ENCODE data around the gene SOX11.
"Not testable (repeated sequence)": the region's sequence is repeated elsewhere in the genome, so short reads cannot be mapped to it uniquely, and the experiment has no call there.

SOX11 gene

GRCh38 chr2:5691985-5692529 lies at the start of gene SOX11:
Gene SOX11, plus strand, starts transcription at chr2:5692384. Its CDS starts 338 bp downstream, at chr2:5692722.
- no peak for DNase-seq

DNA sequence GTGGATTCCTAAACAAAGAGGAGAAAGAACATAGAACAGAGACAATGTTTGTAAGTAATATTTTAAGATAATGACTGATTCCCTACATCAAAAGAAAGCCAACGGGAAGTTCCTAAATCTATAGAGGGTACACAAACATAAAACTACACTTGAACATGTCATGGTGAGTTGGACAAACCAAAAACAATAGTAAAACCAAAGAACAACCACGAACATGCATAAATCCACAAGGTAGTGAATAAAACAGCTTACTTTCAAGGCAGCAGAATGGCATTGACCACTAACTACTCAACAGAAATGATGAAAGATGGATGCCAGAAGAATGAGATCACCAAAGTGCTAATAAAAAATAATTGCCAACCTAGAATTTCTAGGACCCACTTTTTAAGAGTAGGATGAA lies 39.5 kb upstream of the SOX11 start:
- DNase-seq: not testable (repeated sequence)

GRCh38 chr2:5653756-5654155 lies 38.4 kb upstream of the SOX11 start:
- not testable (repeated sequence) for DNase-seq

DNA sequence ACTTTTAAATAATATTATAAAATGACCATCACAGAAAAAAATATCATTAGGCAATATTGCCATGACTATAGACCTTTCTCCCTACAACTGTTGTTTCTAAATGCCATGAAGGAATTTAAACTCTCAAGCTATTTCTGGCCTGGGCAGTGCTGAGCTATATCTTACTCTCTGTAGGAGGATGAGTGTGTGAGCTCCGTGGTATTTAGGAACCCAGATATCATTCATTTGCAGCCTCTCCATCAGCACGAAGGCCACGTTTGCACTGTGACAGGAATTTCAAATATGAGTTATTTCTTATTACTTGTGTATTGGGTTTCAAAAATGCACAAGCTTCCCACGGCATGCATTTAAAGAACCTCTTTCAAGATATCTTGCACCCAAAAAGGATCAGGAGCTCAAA lies 35.0 kb upstream of the SOX11 start:
- DNase-seq: no peak

- no peak for DNase-seq
Observed at GRCh38 chr2:5660591-5660990, 31.6 kb upstream of the SOX11 start.

- DNase-seq: no peak
Observed at GRCh38 chr2:5661362-5661761, 30.8 kb upstream of the SOX11 start.

DNA sequence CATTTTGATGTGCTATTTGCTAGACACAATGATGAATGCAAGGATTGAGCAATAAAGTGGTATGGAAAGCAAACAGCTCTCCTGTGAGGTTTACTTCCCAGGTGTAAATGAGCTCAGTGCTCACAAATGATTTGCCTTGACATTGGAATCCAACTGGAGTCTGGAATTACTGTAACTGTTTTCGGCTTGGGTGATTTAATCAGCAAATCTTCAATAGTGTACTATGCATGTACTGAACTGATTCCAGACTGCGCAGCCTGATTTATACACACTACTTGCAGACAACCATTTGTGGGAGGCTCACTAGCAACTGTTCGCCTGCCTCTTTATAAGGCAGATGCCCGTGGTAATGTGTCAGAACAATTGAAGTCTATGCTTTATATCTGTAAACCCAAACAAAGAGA lies 27.9 kb upstream of the SOX11 start:
- no peak for DNase-seq

GRCh38 chr2:5665066-5665465 lies 27.1 kb upstream of the SOX11 start:
- no peak for DNase-seq

GRCh38 chr2:5666798-5667197 lies 25.4 kb upstream of the SOX11 start:
- DNase-seq: no peak

GRCh38 chr2:5667655-5668054 lies 24.5 kb upstream of the SOX11 start:
- DNase-seq: not testable (repeated sequence)

DNA sequence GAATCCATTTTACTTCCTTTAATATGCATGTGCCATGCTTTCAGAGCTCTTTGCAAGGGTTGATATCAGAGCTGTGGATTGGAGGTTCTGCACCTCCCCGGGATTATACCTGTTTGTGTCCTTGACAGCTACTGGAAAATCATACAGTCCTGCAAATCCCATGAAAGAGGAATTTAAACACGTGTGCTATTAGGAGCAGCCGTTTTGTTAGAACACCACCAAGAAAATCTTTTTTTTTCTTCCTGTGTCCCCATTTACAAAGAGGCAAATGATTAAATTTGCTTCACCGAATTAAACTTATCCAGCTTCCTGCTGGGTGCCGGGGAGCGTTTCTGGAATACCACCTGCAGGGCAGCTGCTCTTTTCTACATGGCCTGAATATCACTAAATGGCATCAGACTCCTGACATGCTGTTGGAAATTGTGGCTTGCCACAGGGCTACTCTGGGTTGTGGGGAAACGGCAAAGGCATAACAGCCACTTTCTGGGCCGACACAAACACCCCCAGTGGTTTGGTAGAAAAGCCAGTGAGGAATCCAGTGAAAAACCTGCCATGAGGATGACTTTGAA lies 23.4 kb upstream of the SOX11 start:
- DNase-seq: no peak

DNA sequence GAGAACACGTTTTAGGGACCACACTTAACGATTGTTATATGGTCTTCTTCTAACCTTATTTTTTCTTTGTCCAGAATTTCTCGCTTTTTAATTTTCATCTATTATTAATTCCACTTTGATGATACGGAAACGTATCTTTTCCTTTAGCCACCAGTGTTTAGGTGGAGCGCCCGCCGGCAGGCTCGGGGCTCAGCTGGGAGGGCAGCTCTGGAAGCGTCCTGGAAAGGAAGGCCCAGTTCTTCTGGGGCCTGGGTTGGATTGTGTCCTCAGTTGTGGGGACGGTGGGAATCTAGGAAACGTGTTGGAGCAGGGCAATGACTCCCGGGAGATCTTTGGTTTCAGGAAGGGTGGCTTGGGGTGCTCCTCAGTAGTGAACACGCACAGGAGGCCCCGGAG lies 19.4 kb upstream of the SOX11 start:
- no peak for DNase-seq

- DNase-seq: no peak
Observed at GRCh38 chr2:5673145-5674025, 18.8 kb upstream of the SOX11 start.

- no peak for DNase-seq
Observed at GRCh38 chr2:5674026-5674340, 18.2 kb upstream of the SOX11 start.

DNA sequence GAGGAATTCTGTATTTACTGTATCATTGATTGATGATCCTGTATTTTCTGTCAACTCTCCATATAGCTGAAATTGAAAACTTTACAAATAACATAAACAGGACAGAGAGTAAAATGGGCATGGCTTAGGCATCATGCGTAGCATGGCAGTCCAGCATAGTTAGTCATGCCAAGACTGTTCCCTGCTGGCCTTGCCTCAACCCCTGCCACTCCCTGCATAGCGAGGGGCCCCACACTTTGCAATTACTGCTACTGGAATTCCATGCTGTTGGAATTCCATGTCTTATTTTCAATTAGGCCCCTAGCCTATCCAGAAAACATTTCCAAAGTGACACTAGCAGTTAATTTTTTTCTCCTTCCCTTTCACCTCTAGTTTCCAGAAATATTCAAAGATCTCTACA lies 15.1 kb upstream of the SOX11 start:
- no peak for DNase-seq

GRCh38 chr2:5683471-5683870 lies 8.7 kb upstream of the SOX11 start:
- DNase-seq: no peak

DNA sequence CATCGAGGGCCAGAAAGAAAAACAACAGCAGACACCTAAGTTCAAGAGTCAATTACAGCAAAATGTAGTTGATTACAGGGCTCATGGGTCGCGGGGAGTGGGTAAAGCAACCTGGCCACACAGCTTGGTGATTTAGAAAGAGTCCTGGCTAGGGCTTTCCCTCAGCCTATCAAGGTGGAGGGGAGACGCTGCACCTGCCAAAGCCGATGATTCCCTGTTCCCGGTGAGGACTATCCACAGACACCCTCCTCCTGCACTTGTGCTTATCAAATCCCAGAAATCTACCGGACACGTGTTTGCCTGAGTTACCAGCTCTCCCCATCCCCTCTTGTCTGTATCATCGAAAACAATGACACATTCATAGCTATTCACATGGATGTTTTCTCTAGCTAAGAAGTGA lies 7.0 kb upstream of the SOX11 start:
- DNase-seq: no peak

- DNase-seq: no peak
Observed at GRCh38 chr2:5686068-5686467, 6.1 kb upstream of the SOX11 start.

GRCh38 chr2:5686536-5686935 lies 5.6 kb upstream of the SOX11 start:
- DNase-seq: no peak

DNA sequence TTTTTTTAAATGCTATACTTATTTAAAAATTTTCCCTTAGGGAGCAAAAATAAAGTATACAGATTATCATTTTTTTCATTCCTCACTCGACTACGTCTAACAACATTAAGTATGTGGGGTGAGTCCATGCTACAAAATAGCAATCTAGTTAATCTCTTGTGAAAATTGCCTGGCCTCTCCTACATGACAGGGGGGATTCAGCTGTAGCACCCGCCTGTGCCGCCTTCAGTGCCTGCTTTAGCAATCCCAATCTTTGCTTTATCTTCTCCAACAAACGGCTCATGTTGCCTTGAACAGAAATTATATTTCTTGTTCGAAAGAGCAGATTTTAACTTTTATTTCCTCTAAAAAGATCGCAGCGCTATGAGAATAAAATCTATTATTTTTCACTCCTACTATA lies 2.4 kb upstream of the SOX11 start:
- no peak for DNase-seq

GRCh38 chr2:5690286-5690685 lies 1.9 kb upstream of the SOX11 start:
- DNase-seq: no peak

DNA sequence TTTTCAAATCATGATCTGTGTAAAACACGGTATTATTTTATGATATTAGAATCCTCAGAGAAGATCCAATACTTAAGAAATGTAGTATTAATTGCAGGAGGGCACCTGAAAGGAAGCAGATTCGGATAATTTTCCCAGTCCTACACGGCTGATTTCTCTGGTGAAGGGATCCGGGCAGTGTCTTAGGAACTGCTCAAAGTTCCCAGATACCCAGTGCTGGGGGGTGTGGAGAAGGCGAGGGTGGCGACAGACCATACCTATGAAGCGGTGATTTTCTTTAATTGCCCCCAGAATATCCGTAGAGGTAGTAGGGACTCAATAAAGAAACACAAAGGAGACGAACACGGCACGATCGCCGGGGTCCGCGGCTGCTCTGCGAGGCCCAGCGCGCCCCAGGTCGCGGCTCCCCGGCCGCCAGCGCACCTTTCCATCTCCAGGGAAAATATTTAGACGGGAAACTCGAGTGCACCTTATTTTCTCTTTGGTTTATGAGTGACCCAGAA lies 1.4 kb upstream of the SOX11 start:
- no peak for DNase-seq

GRCh38 chr2:5691221-5691984 lies 781 bp upstream of the SOX11 start:
- no peak for DNase-seq
